ENCODE results near the gene KIF13A. TPM values are rescaled to one million over a fixed set of nuclear protein-coding genes. Genes with fewer than 3 reads are reported as not detected.

Gene KIF13A
- total and polyA plus RNA-seq, 2 donors (not counting 3 experiments of a cell fraction or from before 2014, with no cell fraction given): 24.9 to 65.8 TPM

- no peaks in the 10 kb centered on the region for H3K79me2 ChIP-seq (ENCODE audit: control insufficient read depth, insufficient read depth, low read length)
- H3K4me3 ChIP-seq (replicated peaks in 1 of 3; ENCODE audit: insufficient read depth in 1 of 3, low read depth in 1 of 3, low read length in 3 of 3): no peak overlapping the region
- H3K9me1 ChIP-seq (replicated peaks; ENCODE audit: control insufficient read depth, extremely low read depth, insufficient read depth, low read length): no peaks in the 10 kb centered on the region
- ChIA-PET POLR2A (no interaction called here), CTCF (interaction anchor here (0.8 to 1.0 kb wide), 2 partner anchors 167 to 302 kb away, joined by 3 to 4 read pairs; partner anchors contain the start of genes KIF13A and NHLRC1)
- H3K27me3 ChIP-seq (ENCODE audit: control insufficient read depth in 2 of 2, insufficient read depth in 2 of 2, low read length in 2 of 2): no peaks in the 10 kb centered on the region
- peaks cover 0 to 8% of the 10 kb centered on the region in 2 experiments for H3K36me3 ChIP-seq (ENCODE audit: control insufficient read depth in 2 of 2, extremely low read depth in 1 of 2, insufficient read depth in 2 of 2, low read length in 2 of 2)
- TF ChIP-seq GATA2 (IDR thresholded peaks at IDR 0.05; ENCODE audit: insufficient read depth, insufficient read length, low read depth, low read length): no peak
- no peak for TF ChIP-seq POLR2AphosphoS5 (IDR thresholded peaks at IDR 0.05; ENCODE audit: insufficient read depth, low read depth, low read length)
- no peak for TF ChIP-seq FOS (IDR thresholded peaks at IDR 0.05; ENCODE audit: borderline replicate concordance, insufficient read depth, low read length)
- no peak for TF ChIP-seq MAX (IDR thresholded peaks at IDR 0.05; ENCODE audit: insufficient read depth, insufficient read length)
- TF ChIP-seq POLR2A (IDR thresholded peaks at IDR 0.05; ENCODE audit: low read depth, low read length): no peak
- no peak for TF ChIP-seq JUN (IDR thresholded peaks at IDR 0.05; ENCODE audit: borderline replicate concordance, insufficient read depth, insufficient read length, low read depth)
- no peak overlapping the region for H3K9ac ChIP-seq (replicated peaks; ENCODE audit: extremely low read depth, insufficient read depth, low read length)
- no peak for FAIRE-seq
- no peaks in the 10 kb centered on the region for H3K4me1 ChIP-seq (ENCODE audit: control insufficient read depth, extremely low read depth, insufficient read depth, low read length)
- no peak for DNase-seq (ENCODE audit: low read depth, low spot score)
- H3K9me3 ChIP-seq (replicated peaks; ENCODE audit: control insufficient read depth, insufficient read depth, low read length): no peaks in the 10 kb centered on the region
- dilution Hi-C loops (cut with MboI; ENCODE audit: extremely low pct_ligation_motif_present, low sequenced_read_pairs) (no loop called here), intact Hi-C loops (cut with micrococcal nuclease) (no loop called here)
- no peak overlapping the region for H3K27ac ChIP-seq (ENCODE audit: insufficient read depth, low read depth, low read length)
- BruUV-seq (replicated peaks): no TSS peak
- H4K20me1 ChIP-seq (replicated peaks; ENCODE audit: control insufficient read depth, extremely low read depth, insufficient read depth, low read length): no peaks in the 10 kb centered on the region
- no peak overlapping the region for H3K4me2 ChIP-seq (ENCODE audit: insufficient read depth, low read length)
- H2AFZ ChIP-seq (ENCODE audit: low read depth, low read length): no peak overlapping the region
These were observed 167.4 kb downstream of the KIF13A start for GRCh38 chr6:17820055-17820454.

DNA sequence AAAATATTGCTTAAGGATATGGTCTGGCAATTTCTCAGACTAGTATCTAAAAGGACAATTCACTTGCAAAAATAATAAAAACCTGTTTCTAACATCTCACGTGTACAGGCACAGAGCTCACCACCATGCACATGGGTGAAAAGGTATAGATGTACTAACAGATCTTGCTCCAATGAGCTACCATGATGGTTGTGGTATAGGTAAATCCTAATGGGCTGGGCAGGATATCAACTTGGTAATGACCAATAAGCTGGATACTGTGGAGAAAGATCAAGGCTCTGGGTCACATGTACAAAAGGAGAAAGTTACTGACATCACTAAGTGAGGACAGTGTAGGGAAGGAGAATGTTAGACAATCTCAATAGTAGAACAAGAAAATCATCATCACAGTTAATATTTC, 169.7 kb downstream of the KIF13A start:
- Histone ChIP-seq H3K79me2 (ENCODE audit: control insufficient read depth, insufficient read depth, low read length) (no peaks in the 10 kb centered on the region), H3K9me1 (replicated peaks; ENCODE audit: control insufficient read depth, extremely low read depth, insufficient read depth, low read length) (no peaks in the 10 kb centered on the region), H3K4me1 (ENCODE audit: control insufficient read depth, extremely low read depth, insufficient read depth, low read length) (no peaks in the 10 kb centered on the region), H3K9ac (replicated peaks; ENCODE audit: extremely low read depth, insufficient read depth, low read length) (no peak overlapping the region), H4K20me1 (replicated peaks; ENCODE audit: control insufficient read depth, extremely low read depth, insufficient read depth, low read length) (no peaks in the 10 kb centered on the region), H3K27ac (ENCODE audit: insufficient read depth, low read depth, low read length) (no peak overlapping the region), H3K36me3 (ENCODE audit: control insufficient read depth in 2 of 2, extremely low read depth in 1 of 2, insufficient read depth in 2 of 2, low read length in 2 of 2) (peaks cover 2 to 15% of the 10 kb centered on the region in 2 experiments), H3K4me3 (replicated peaks in 1 of 3; ENCODE audit: insufficient read depth in 1 of 3, low read depth in 1 of 3, low read length in 3 of 3) (no peak overlapping the region), H3K27me3 (ENCODE audit: control insufficient read depth in 2 of 2, insufficient read depth in 2 of 2, low read length in 2 of 2) (no peaks in the 10 kb centered on the region), H2AFZ (ENCODE audit: low read depth, low read length) (no peak overlapping the region), H3K9me3 (replicated peaks; ENCODE audit: control insufficient read depth, insufficient read depth, low read length) (no peaks in the 10 kb centered on the region), H3K4me2 (ENCODE audit: insufficient read depth, low read length) (no peak overlapping the region)
- DNase-seq (ENCODE audit: low read depth, low spot score) (no peak), FAIRE-seq (peak; percentile 42)
- dilution Hi-C loops (cut with MboI; ENCODE audit: extremely low pct_ligation_motif_present, low sequenced_read_pairs): no loop called here
- no TSS peak for BruUV-seq (replicated peaks)
- CTCF ChIA-PET: interaction anchor here (0.7 to 4.5 kb wide), 13 partner anchors 9 to 686 kb away, joined by 3 to 31 read pairs (median 4); partner anchors contain the start of genes KIF13A and NHLRC1
- POLR2A ChIA-PET: interaction anchor here (0.7 kb wide), 1 partner anchor 112 kb away, joined by 3 read pairs; no protein-coding TSS in a partner anchor
- intact Hi-C loops (cut with micrococcal nuclease): loop anchor here (1.0 to 5.0 kb wide), 3 partner anchors 115 to 660 kb away; partner anchors contain the start of gene NHLRC1
- TF ChIP-seq POLR2A (IDR thresholded peaks at IDR 0.05; ENCODE audit: low read depth, low read length) (no peak), FOS (IDR thresholded peaks at IDR 0.05; ENCODE audit: borderline replicate concordance, insufficient read depth, low read length) (no peak), MAX (IDR thresholded peaks at IDR 0.05; ENCODE audit: insufficient read depth, insufficient read length) (no peak), MYC (IDR thresholded peaks at IDR 0.05; ENCODE audit: low read depth, low read length) (no peak), POLR2AphosphoS5 (IDR thresholded peaks at IDR 0.05; ENCODE audit: insufficient read depth, low read depth, low read length) (no peak), EZH2 (IDR thresholded peaks at IDR 0.05; ENCODE audit: borderline replicate concordance, low read depth, low read length, severe bottlenecking) (no peak), GATA2 (IDR thresholded peaks at IDR 0.05; ENCODE audit: insufficient read depth, insufficient read length, low read depth, low read length) (no peak), JUN (IDR thresholded peaks at IDR 0.05; ENCODE audit: borderline replicate concordance, insufficient read depth, insufficient read length, low read depth) (no peak)
- TF ChIP-seq, protein P1, sequence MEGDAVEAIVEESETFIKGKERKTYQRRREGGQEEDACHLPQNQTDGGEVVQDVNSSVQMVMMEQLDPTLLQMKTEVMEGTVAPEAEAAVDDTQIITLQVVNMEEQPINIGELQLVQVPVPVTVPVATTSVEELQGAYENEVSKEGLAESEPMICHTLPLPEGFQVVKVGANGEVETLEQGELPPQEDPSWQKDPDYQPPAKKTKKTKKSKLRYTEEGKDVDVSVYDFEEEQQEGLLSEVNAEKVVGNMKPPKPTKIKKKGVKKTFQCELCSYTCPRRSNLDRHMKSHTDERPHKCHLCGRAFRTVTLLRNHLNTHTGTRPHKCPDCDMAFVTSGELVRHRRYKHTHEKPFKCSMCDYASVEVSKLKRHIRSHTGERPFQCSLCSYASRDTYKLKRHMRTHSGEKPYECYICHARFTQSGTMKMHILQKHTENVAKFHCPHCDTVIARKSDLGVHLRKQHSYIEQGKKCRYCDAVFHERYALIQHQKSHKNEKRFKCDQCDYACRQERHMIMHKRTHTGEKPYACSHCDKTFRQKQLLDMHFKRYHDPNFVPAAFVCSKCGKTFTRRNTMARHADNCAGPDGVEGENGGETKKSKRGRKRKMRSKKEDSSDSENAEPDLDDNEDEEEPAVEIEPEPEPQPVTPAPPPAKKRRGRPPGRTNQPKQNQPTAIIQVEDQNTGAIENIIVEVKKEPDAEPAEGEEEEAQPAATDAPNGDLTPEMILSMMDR (IDR thresholded peaks at IDR 0.05; ENCODE audit: extremely low read depth in 1 of 2, insufficient read depth in 1 of 2, low read depth in 1 of 2, low read length in 2 of 2): no peak

Measured in endothelial cell of umbilical vein (primary cell).